Stimulated activated naive CD8-positive, alpha-beta T cell treated with anti-CD3 and anti-CD28 coated beads, Interleukin-15, Interleukin-2, amounts not matched to agents 100 ng/mL and 50 ng/mL, for 24 hours (primary cell): ENCODE data around the gene NCKAP1.

Source experiments
- H3K27ac Mint-ChIP-seq: one replicate; pipeline ENCODE4 v1.8.0; 2021; ENCODE audit warnings: mild to moderate bottlenecking, mixed read lengths
- H3K27me3 Mint-ChIP-seq: one replicate; pipeline ENCODE4 v1.8.0; 2021; ENCODE audit warnings: mixed read lengths
- H3K36me3 Mint-ChIP-seq: one replicate; pipeline ENCODE4 v1.8.0; 2021; ENCODE audit warnings: low read depth, mixed read lengths
- H3K4me1 Mint-ChIP-seq: one replicate; pipeline ENCODE4 v1.8.0; 2021; ENCODE audit warnings: low read depth, mixed read lengths
- H3K4me3 Mint-ChIP-seq: one replicate; pipeline ENCODE4 v1.8.0; 2021; ENCODE audit warnings: mild to moderate bottlenecking, mixed read lengths
- H3K9me3 Mint-ChIP-seq: one replicate; pipeline ENCODE4 v1.8.0; 2021; ENCODE audit warnings: mixed read lengths

The NCKAP1 gene

DNA sequence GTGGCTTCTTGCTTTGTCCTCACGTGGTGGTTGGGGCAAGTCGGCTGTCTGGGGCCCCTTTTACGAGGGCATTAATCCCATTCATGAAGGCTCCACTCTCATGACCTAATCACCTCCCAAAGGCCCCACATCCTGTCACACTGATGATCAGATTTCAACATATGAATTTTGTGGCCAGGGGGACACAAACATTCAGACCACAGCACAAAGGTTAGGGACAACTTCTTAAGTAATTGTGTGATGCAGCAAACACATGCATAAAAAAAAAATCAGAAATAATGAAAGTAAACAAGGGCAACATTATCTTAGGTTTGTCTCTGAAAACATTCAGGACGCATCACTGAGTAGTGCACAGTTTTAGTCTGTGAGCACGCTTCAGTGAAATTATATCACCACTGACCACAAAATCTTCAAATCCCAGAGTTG is 117.6 kb downstream of the NCKAP1 start:
- no peak overlapping the region for H3K27ac Mint-ChIP-seq
- no peaks in the 10 kb centered on the region for H3K4me1 Mint-ChIP-seq
- H3K27me3 Mint-ChIP-seq, result no peaks in the 10 kb centered on the region
- no peaks in the 10 kb centered on the region for H3K36me3 Mint-ChIP-seq
- no peak overlapping the region for H3K4me3 Mint-ChIP-seq
- no peaks in the 10 kb centered on the region for H3K9me3 Mint-ChIP-seq

DNA sequence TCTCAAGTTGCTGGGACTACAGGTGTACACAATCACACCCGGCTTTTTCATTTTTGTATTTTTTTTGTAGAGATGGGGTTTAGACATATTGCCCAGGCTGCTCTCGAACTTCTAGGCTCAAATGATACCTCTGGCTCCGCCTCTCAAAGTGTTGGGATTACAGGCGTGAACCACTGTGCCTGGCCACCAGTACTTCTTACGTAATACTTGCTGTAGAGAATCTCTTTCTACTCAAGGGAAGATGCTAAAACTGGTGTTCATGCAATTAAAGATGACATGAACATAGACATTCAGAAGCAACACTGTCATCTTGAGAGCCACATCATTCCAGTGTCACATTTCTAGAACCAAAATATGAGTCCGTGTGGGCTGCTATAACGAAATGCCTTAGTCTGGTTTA is 118.2 kb downstream of the NCKAP1 start:
- H3K27ac Mint-ChIP-seq, result no peak overlapping the region
- no peaks in the 10 kb centered on the region for H3K9me3 Mint-ChIP-seq
- H3K4me3 Mint-ChIP-seq, result no peak overlapping the region
- H3K36me3 Mint-ChIP-seq, result no peaks in the 10 kb centered on the region
- H3K27me3 Mint-ChIP-seq, result no peaks in the 10 kb centered on the region
- H3K4me1 Mint-ChIP-seq, result no peaks in the 10 kb centered on the region

DNA sequence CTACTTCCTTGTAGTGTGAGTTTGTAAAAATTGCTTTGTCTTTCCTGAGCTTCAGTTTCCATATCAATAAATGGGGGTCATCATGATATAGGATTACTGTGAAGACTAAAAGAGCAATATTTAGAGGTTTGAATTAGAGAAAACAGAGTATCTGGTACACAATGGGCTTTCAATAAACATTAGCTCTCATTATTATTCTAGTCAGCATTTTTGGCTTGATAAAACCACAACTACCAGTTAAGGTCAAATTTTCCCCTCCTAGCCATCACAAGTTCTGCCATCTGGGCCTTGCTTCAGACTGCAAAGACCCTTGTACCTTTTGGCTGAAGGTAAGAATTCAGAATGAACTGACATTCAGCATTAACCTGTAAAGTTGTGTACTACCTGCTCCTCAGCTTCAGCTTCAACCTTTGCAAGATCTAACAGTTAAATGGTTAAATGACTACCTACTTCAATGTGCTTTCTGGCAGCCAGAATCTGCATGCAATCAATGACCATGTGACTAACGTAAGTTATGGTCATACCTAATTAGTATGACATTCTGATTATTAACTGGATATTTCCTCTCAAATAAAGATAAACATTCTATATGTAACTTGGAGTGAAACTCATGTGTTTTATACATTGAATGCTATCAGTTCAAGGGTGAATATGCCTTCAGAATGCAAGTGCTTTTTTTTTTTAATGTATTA is 119.2 kb downstream of the NCKAP1 start:
- Mint-ChIP-seq H3K27ac (no peak overlapping the region), H3K27me3 (no peaks in the 10 kb centered on the region), H3K4me1 (no peaks in the 10 kb centered on the region), H3K36me3 (no peaks in the 10 kb centered on the region), H3K9me3 (no peaks in the 10 kb centered on the region), H3K4me3 (no peak overlapping the region)

GRCh38 chr2:182917924-182918323 is 120.3 kb downstream of the NCKAP1 start:
- H3K9me3 Mint-ChIP-seq, result no peaks in the 10 kb centered on the region
- no peaks in the 10 kb centered on the region for H3K36me3 Mint-ChIP-seq
- H3K4me3 Mint-ChIP-seq, result no peak overlapping the region
- H3K27me3 Mint-ChIP-seq, result no peaks in the 10 kb centered on the region
- no peak overlapping the region for H3K27ac Mint-ChIP-seq
- H3K4me1 Mint-ChIP-seq, result no peaks in the 10 kb centered on the region

- no peaks in the 10 kb centered on the region for H3K27me3 Mint-ChIP-seq
- no peaks in the 10 kb centered on the region for H3K4me1 Mint-ChIP-seq
- H3K36me3 Mint-ChIP-seq, result no peaks in the 10 kb centered on the region
- H3K27ac Mint-ChIP-seq, result no peak overlapping the region
- H3K4me3 Mint-ChIP-seq, result no peak overlapping the region
- H3K9me3 Mint-ChIP-seq, result no peaks in the 10 kb centered on the region
Measured at GRCh38 chr2:182916417-182916816, 121.8 kb downstream of the NCKAP1 start.

DNA sequence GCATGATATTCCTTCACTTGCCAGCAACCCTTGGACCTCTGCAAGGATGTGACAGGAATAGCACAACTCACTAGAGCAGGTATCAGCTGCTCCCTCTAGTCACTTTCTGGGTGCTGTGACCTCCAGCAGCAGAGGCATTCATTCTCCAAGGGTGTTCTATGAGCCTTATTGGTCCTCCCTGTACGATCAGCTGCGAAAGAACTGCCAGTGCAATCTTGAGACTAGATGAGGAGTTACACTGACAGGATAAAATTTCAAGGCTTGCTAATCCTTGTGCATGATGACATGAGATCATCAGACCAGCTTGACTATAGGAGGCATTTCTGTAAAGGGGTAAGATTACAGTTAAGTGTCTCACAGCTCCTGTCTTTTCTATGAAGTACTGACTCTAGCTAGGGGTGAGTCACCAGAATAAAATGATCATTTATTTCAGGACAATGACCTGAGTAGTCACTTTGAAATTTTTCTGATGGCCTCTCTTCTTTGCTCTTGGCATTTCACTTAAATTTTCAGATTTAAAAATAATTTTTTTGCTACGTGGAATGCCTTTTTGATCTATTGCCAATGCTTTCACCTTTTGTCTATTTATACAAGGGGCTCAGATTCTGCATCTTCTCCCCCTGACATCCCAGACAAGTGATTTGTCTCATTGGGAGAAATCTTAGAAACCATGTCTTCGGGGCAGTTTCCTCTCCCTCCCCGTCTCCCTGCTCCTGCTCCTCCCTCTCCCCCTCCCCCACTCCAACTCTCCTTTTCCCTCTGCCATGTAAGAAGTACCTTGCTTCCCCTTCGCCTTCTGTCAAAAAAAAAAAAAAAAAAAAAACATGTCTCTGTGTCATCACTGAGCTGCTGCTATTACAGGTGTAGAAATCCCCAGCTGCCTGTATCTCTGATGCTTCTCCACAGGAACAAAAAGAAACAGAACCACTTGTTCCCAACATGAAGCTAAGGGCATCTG is 122.6 kb downstream of the NCKAP1 start:
- Mint-ChIP-seq H3K9me3 (no peaks in the 10 kb centered on the region), H3K27me3 (no peaks in the 10 kb centered on the region), H3K4me1 (no peaks in the 10 kb centered on the region), H3K27ac (no peak overlapping the region), H3K4me3 (no peak overlapping the region), H3K36me3 (no peaks in the 10 kb centered on the region)

DNA sequence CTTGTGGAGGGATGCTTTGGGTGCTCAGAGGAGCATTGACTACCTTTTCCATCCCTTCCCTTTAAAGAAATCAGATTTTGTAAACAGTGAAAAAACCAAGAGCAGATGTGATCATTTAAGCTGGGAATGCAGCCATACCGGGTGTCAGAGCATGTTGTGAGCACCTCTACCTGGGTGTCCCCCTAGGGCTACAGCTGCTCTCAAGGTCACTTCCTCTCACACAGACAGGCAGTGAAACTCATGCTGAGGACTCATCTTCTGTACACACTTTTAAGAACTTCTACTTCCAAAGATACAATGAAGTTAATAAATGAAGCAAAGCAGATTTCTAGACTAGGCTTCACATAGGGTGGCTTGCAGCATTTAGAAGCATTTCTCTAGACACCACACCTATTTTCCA is 123.4 kb downstream of the NCKAP1 start:
- no peaks in the 10 kb centered on the region for H3K36me3 Mint-ChIP-seq
- no peaks in the 10 kb centered on the region for H3K27me3 Mint-ChIP-seq
- no peaks in the 10 kb centered on the region for H3K9me3 Mint-ChIP-seq
- H3K4me3 Mint-ChIP-seq, result no peak overlapping the region
- no peaks in the 10 kb centered on the region for H3K4me1 Mint-ChIP-seq
- H3K27ac Mint-ChIP-seq, result no peak overlapping the region

DNA sequence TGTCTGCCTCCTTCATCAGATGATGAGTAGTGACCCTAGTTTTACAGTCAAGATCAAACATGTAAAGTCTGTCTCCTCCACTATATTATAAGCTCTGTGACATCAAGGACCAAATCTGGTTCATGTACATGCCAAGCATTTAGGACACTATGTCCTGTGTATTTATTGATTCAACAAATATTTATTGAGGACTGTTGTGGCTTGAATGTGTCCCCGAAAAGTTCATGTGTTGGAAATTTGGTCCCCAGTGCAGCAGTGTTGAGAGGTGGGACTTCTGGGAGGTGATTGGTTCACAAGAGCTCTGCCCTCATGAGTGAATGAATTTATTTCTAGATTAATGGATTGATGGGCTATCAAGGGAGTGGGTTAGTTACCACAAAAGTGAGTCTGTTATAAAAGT is 125.2 kb downstream of the NCKAP1 start:
- H3K9me3 Mint-ChIP-seq, result no peaks in the 10 kb centered on the region
- no peaks in the 10 kb centered on the region for H3K27me3 Mint-ChIP-seq
- H3K4me1 Mint-ChIP-seq, result no peaks in the 10 kb centered on the region

DNA sequence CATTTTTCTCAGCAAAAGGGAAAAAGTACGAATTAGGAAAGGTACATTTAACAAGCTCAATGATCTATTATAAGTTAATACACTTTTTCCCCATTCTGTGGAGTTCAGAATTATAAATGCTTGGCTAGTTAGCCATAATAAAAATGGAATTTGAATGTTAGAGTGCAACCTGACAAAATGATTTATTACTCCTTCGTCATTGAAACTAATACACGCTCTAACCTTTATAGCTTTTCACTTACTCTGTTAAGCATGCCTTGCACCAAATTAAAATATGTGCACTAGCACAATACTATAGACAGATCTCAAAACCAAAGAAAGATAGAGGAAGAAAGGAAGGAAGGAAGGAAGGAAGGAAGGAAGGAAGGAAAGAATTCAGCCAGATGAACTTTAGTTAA is 125.7 kb downstream of the NCKAP1 start:
- Mint-ChIP-seq H3K4me3 (no peak overlapping the region), H3K36me3 (no peaks in the 10 kb centered on the region), H3K4me1 (no peaks in the 10 kb centered on the region)

More for the DNA sequence above, 125.2 kb downstream of the NCKAP1 start:
- Mint-ChIP-seq H3K4me3 (no peak overlapping the region), H3K36me3 (no peaks in the 10 kb centered on the region), H3K27ac (no peak overlapping the region)

GRCh38 chr2:182911813-182912517 is 126.3 kb downstream of the NCKAP1 start:
- no peak overlapping the region for H3K4me3 Mint-ChIP-seq
- H3K27ac Mint-ChIP-seq, result no peak overlapping the region
- H3K36me3 Mint-ChIP-seq, result no peaks in the 10 kb centered on the region
- H3K4me1 Mint-ChIP-seq, result no peaks in the 10 kb centered on the region
- H3K9me3 Mint-ChIP-seq, result no peaks in the 10 kb centered on the region
- H3K27me3 Mint-ChIP-seq, result no peaks in the 10 kb centered on the region

More for the DNA sequence above, 125.7 kb downstream of the NCKAP1 start:
- Mint-ChIP-seq H3K27me3 (no peaks in the 10 kb centered on the region), H3K9me3 (no peaks in the 10 kb centered on the region), H3K27ac (no peak overlapping the region)

DNA sequence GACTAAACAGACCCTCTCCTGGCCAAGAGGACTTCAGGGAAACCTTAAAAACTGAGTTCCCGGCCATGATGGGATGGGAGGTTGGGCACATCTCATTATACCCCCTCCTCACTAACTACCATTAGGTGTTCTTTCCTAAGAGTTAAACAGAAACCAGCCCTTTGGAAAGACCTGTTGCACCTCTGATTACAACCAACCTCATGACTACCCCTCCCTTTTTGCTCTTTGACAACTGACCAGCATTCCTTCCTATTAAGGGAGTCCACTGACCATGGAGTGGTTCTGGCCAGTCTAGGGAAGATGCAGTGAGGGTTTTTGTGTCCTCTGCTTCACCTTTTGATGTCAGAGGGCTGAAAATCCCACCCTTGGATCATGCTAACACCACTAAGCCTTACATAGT is 127.3 kb downstream of the NCKAP1 start:
- Mint-ChIP-seq H3K27ac (no peak overlapping the region), H3K36me3 (no peaks in the 10 kb centered on the region), H3K4me1 (no peaks in the 10 kb centered on the region), H3K27me3 (no peaks in the 10 kb centered on the region), H3K9me3 (no peaks in the 10 kb centered on the region), H3K4me3 (no peak overlapping the region)

- no peaks in the 10 kb centered on the region for H3K36me3 Mint-ChIP-seq
- no peaks in the 10 kb centered on the region for H3K9me3 Mint-ChIP-seq
- no peak overlapping the region for H3K4me3 Mint-ChIP-seq
- no peaks in the 10 kb centered on the region for H3K27me3 Mint-ChIP-seq
- no peaks in the 10 kb centered on the region for H3K4me1 Mint-ChIP-seq
- H3K27ac Mint-ChIP-seq, result no peak overlapping the region
Measured at GRCh38 chr2:182907081-182907830, 131.0 kb downstream of the NCKAP1 start.

DNA sequence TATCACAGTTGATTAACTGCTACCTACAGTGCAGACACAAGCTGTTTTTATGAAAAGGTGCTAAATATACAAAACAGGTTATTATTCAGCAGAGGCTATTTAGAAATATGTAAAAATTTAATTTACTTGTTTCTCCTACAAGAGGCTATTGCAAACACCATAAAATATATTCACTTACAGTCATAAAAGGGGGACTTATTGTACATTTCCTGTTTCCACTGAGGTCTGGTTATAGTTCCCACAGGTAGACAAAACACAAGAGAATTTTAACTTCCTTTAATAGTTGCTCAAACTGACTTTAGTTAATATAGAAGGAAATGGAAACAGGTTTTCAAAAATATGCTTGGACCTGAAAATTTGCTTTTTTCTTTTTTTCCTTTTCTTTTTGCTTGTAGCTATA is 131.8 kb downstream of the NCKAP1 start:
- Mint-ChIP-seq H3K27ac (no peak overlapping the region), H3K36me3 (no peaks in the 10 kb centered on the region), H3K4me3 (no peak overlapping the region), H3K9me3 (no peaks in the 10 kb centered on the region), H3K4me1 (no peaks in the 10 kb centered on the region), H3K27me3 (no peaks in the 10 kb centered on the region)

GRCh38 chr2:182904844-182905243 is 133.4 kb downstream of the NCKAP1 start:
- Mint-ChIP-seq H3K4me3 (no peak overlapping the region), H3K27ac (no peak overlapping the region), H3K9me3 (no peaks in the 10 kb centered on the region), H3K4me1 (no peaks in the 10 kb centered on the region), H3K36me3 (no peaks in the 10 kb centered on the region), H3K27me3 (no peaks in the 10 kb centered on the region)
